CD4-positive, alpha-beta memory T cell (primary cell): ENCODE measurements around the gene RAD9B. TPM values are rescaled to one million over a fixed set of nuclear protein-coding genes. Genes with fewer than 3 reads are reported as not detected.
"Not testable (repeated sequence)": the region's sequence is repeated elsewhere in the genome, so short reads cannot be mapped to it uniquely, and the experiment has no call there.

Source experiments
- CTCF ChIA-PET: fragments of 350-600 bp; sonication (Branson Sonifier 250); formaldehyde crosslinking; loops from one replicate; lab custom pipeline; 2021; ENCODE audit warnings: inconsistent platforms; ENCODE audit not compliant: partially characterized antibody; lab: Charles Lee
- POLR2A ChIA-PET: fragments of 350-600 bp; sonication (Branson Sonifier 250); formaldehyde crosslinking; loops from one replicate; lab custom pipeline; 2021; ENCODE audit not compliant: partially characterized antibody; lab: Charles Lee
- DNase-seq, 5 donors: peaks; one replicate each; pipeline versions ENCODE4 v3.0.0 to v3.0.0-alpha.2; 2020 to 2022; ENCODE audit warnings: mixed read lengths in 1 of 5
- H3K27ac ChIP-seq: one replicate; pipeline ENCODE4 v1.7.0; 2013; ENCODE audit warnings: low read depth, low read length
- H3K27me3 ChIP-seq: 2 replicates; pipeline ENCODE4 v1.7.0; 2013; ENCODE audit warnings: mild to moderate bottlenecking, low read length, moderate library complexity; ENCODE audit not compliant: insufficient read depth
- H3K36me3 ChIP-seq: 2 replicates; pipeline ENCODE4 v1.7.0; 2013; ENCODE audit warnings: mild to moderate bottlenecking, low read length, moderate library complexity; ENCODE audit not compliant: insufficient read depth
- H3K4me1 ChIP-seq: 2 replicates; pipeline ENCODE4 v1.7.0; 2013; ENCODE audit warnings: mild to moderate bottlenecking, low read length, moderate library complexity; ENCODE audit not compliant: insufficient read depth
- H3K4me3 ChIP-seq, 2 donors: one replicate each; pipeline ENCODE4 v1.7.0; 2013; ENCODE audit warnings: low read length in 2 of 2, mild to moderate bottlenecking in 1 of 2
- H3K9me3 ChIP-seq, 2 donors: one replicate each; pipeline ENCODE4 v1.7.0; 2013; ENCODE audit warnings: low read length in 2 of 2, control low read depth in 1 of 2; ENCODE audit not compliant: control insufficient read depth in 1 of 2
- H3K27ac Mint-ChIP-seq, 7 donors: one replicate each; pipeline ENCODE4 v1.8.0; 2020 to 2021; ENCODE audit warnings: mixed read lengths in 7 of 7, mild to moderate bottlenecking in 6 of 7, inconsistent platforms in 3 of 7, moderate library complexity in 3 of 7
- H3K27me3 Mint-ChIP-seq, 2 donors: one replicate each; pipeline ENCODE4 v1.8.0; 2020 to 2021; ENCODE audit warnings: mixed read lengths in 2 of 2
- H3K36me3 Mint-ChIP-seq, 2 donors: one replicate each; pipeline ENCODE4 v1.8.0; 2020 to 2021; ENCODE audit warnings: mixed read lengths in 2 of 2, inconsistent platforms in 1 of 2, mild to moderate bottlenecking in 1 of 2
- H3K4me1 Mint-ChIP-seq, 4 donors: one replicate each; pipeline ENCODE4 v1.8.0; 2020 to 2021; ENCODE audit warnings: mixed read lengths in 4 of 4, mild to moderate bottlenecking in 1 of 4
- H3K4me3 Mint-ChIP-seq, 8 donors: one replicate each; pipeline ENCODE4 v1.8.0; 2020 to 2021; ENCODE audit warnings: mixed read lengths in 8 of 8, mild to moderate bottlenecking in 7 of 8, moderate library complexity in 6 of 8, inconsistent platforms in 3 of 8
- H3K9me3 Mint-ChIP-seq, 8 donors: one replicate each; pipeline ENCODE4 v1.8.0; 2020 to 2021; ENCODE audit warnings: mixed read lengths in 8 of 8, mild to moderate bottlenecking in 5 of 8, inconsistent platforms in 3 of 8, moderate library complexity in 1 of 8
- intact Hi-C: fragments of 100-400 bp; cut with micrococcal nuclease; formaldehyde crosslinking; loops from one replicate; pipeline ENCODE4 v1.15.1; 2023
- polyA plus RNA-seq, 2 donors: library from polyadenylated mRNA; unstranded; fragments of 300-500 nt; fragmentation: Illumina TruSeq; gene quantifications; one replicate each; pipeline ENCODE4 v1.2.3, GENCODE V29; 2021
- total RNA-seq, 2 experiments: library from RNA; stranded (reverse); gene quantifications; one replicate each; pipeline ENCODE4 v1.2.3, GENCODE V29; 2021

RAD9B gene
- total and polyA plus RNA-seq, 4 experiments from 2014 or later = 0.19 to 2.1 (median 0.86) TPM

DNA sequence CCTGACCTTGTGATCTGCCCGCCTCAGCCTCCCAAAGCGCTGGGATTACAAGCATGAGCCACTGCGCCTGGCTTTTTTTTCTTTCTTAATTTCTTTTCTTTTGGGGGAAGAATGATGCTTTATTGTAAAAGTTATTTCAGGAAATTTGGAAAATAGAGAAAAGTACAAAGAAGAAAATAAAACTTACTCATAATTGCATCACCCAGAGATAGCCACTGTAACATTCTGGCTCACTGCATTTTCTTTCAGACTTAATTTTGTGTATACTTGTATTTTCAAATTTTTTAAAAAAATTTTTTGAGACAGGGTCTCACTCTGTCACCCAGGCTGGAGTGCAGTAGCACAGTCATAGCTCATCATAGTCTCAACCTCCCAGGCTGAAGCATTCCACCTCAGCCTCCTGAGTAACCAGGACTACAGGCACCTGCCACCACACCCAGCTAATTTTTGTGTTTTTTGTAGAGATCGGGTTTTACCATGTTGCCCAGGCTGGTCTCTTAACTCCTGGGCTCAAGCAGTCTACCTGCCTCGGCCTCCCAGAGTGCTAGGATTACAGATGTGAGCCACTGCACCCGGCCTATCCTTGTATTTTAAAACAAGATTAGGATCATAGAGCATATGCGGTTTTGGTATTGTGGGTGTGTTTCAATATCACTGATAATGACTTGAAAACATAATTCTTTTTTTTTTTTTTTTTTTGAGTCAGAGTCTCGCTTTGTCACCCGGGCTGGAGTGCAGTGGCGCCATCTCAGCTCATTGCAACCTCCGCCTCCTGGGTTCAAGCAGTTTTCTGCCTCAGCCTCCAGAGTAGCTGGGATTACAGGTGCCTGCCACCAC is 19.0 kb downstream of the RAD9B start:
- intact Hi-C loops, H3K27ac ChIP-seq, H3K27me3 ChIP-seq, H3K36me3 ChIP-seq, H3K4me3 ChIP-seq, H3K36me3 Mint-ChIP-seq, H3K4me1 Mint-ChIP-seq, H3K9me3 Mint-ChIP-seq, H3K9me3 ChIP-seq, H3K27me3 Mint-ChIP-seq: not testable (repeated sequence)
- peak overlapping the region in 2 of 8 donors; percentile 39 to 57 for H3K4me3 Mint-ChIP-seq
- peak overlapping the region in 3 of 7 donors; percentile 43 to 64 (median 56) for H3K27ac Mint-ChIP-seq
- POLR2A ChIA-PET = interaction anchor here (0.6 kb wide), 1 partner anchor 883 kb away, joined by 3 read pairs; no protein-coding TSS in a partner anchor
- H3K4me1 ChIP-seq = peaks cover 13% of the 10 kb centered on the region
- DNase-seq = peak in 3 of 5 donors; percentile 9 to 27 (median 11)
- CTCF ChIA-PET = interaction anchor here (1.5 kb wide), 1 partner anchor 79 kb away, joined by 13 read pairs; no protein-coding TSS in a partner anchor

DNA sequence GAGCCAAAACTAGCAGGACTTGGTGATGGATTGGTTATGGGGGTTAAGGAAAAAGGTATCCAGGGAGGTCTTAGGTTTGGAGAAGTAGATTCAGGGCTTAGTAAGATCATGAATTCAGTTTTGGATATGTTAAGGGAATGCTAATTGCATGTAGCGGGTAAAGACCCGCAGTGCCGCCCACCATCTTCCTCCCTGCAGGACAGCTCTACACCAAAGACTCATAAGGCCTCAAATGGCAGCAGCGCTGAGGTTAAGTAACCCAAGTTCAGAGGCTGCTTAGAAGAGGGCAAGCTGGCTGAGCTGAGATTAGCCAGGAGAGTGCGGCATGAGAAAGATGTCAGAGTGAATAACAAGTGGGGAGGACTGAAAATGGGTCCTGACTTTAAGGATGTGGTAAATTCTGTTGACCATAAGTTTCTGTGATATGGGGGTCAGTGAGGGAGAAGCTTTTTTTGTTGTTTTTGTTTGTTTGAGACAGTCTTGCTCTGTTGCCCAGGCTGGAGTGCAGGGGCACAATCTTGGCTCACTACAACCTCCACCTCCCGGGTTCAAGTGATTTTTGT is 26.2 kb downstream of the RAD9B start:
- ChIA-PET CTCF (interaction anchor here (0.7 to 4.3 kb wide), 3 partner anchors 9 to 73 kb away, joined by 3 to 27 read pairs (median 3); no protein-coding TSS in a partner anchor), POLR2A (interaction anchor here (0.6 to 0.7 kb wide), 2 partner anchors 60 to 63 kb away, joined by 3 to 4 read pairs; partner anchors contain the start of genes FAM216A and GPN3)
- Histone ChIP-seq H3K27ac (no peak overlapping the region), H3K4me3 (no peak overlapping the region), H3K9me3 (no peaks in the 10 kb centered on the region), H3K27me3 (no peaks in the 10 kb centered on the region), H3K4me1 (no peaks in the 10 kb centered on the region), H3K36me3 (no peaks in the 10 kb centered on the region)
- H3K4me3 Mint-ChIP-seq = no peak overlapping the region
- H3K27ac Mint-ChIP-seq = peak overlapping the region in 3 of 7 donors; percentile 7 to 49 (median 19)
- H3K4me1 Mint-ChIP-seq = peaks cover 0 to 6% (median 3%) of the 10 kb centered on the region in 4 donors
- no peaks in the 10 kb centered on the region for H3K27me3 Mint-ChIP-seq
- peaks cover 24 to 29% of the 10 kb centered on the region in 2 donors for H3K36me3 Mint-ChIP-seq
- no peak for DNase-seq
- intact Hi-C loops = no loop called here
- H3K9me3 Mint-ChIP-seq = no peaks in the 10 kb centered on the region

DNA sequence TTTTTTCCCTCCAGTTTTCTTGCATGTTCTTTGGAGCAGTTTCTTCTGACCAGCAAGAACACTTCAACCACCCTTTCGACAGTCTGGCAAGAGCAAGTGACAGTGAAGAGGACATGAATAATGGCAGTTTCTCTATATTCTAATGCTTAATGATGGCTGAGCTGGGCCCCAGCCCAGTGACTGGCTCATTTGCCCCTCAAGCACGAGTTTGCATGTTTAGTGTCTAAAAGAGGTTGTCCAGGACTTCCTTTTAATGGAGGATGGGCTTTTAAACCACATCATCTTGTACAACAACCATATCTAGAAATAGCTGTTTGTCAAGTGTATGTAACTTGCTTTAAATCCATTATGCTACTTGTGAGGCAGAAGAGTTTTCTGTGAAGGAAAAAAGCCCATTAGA is 28.4 kb downstream of the RAD9B start:
- POLR2A ChIA-PET = interaction anchor here (1.1 kb wide), 1 partner anchor 28 kb away, joined by 4 read pairs; the partner anchor contains the start of gene RAD9B
- no peak overlapping the region for H3K4me3 ChIP-seq
- Mint-ChIP-seq H3K4me1 (peaks cover 1 to 6% (median 3%) of the 10 kb centered on the region in 4 donors), H3K27me3 (no peaks in the 10 kb centered on the region), H3K4me3 (no peak overlapping the region), H3K36me3 (peaks cover 30 to 40% of the 10 kb centered on the region in 2 donors), H3K27ac (peak overlapping the region in 1 of 7 donors; percentile 18), H3K9me3 (peaks cover 0 to 2% (median 0%) of the 10 kb centered on the region in 8 donors)
- CTCF ChIA-PET = no interaction called here
- peaks cover 4% of the 10 kb centered on the region for H3K36me3 ChIP-seq
- DNase-seq = no peak
- H3K27me3 ChIP-seq = no peaks in the 10 kb centered on the region
- no peaks in the 10 kb centered on the region for H3K4me1 ChIP-seq
- no peaks in the 10 kb centered on the region for H3K9me3 ChIP-seq
- intact Hi-C loops = no loop called here
- H3K27ac ChIP-seq = no peak overlapping the region

- H3K27ac ChIP-seq = no peak overlapping the region
- no peak for DNase-seq
- Mint-ChIP-seq H3K9me3 (peaks cover 0 to 2% (median 0%) of the 10 kb centered on the region in 8 donors), H3K4me3 (no peak overlapping the region), H3K4me1 (peaks cover 1 to 6% (median 3%) of the 10 kb centered on the region in 4 donors), H3K27ac (peak overlapping the region in 3 of 7 donors; percentile 1 to 28 (median 24)), H3K27me3 (no peaks in the 10 kb centered on the region), H3K36me3 (peaks cover 38 to 52% of the 10 kb centered on the region in 2 donors)
- intact Hi-C loops = no loop called here
- no peaks in the 10 kb centered on the region for H3K4me1 ChIP-seq
- no peak overlapping the region for H3K4me3 ChIP-seq
- H3K36me3 ChIP-seq = peaks cover 17% of the 10 kb centered on the region
- no peaks in the 10 kb centered on the region for H3K27me3 ChIP-seq
- CTCF ChIA-PET = interaction anchor here (1.1 to 3.9 kb wide), 2 partner anchors 20 to 70 kb away, joined by 7 to 25 read pairs; no protein-coding TSS in a partner anchor
- POLR2A ChIA-PET = interaction anchor here (1.6 kb wide), 1 partner anchor 20 kb away, joined by 3 read pairs; no protein-coding TSS in a partner anchor
- no peaks in the 10 kb centered on the region for H3K9me3 ChIP-seq
These were observed 29.7 kb downstream of the RAD9B start for GRCh38 chr12:110531741-110532333.

- POLR2A ChIA-PET = interaction anchor here (0.6 to 1.6 kb wide), 2 partner anchors 19 to 64 kb away, joined by 3 read pairs; partner anchors contain the start of gene FAM216A
- H3K27ac ChIP-seq = no peak overlapping the region
- H3K36me3 ChIP-seq = peaks cover 24% of the 10 kb centered on the region
These were observed 30.5 kb downstream of the RAD9B start for GRCh38 chr12:110532644-110533043.

DNA sequence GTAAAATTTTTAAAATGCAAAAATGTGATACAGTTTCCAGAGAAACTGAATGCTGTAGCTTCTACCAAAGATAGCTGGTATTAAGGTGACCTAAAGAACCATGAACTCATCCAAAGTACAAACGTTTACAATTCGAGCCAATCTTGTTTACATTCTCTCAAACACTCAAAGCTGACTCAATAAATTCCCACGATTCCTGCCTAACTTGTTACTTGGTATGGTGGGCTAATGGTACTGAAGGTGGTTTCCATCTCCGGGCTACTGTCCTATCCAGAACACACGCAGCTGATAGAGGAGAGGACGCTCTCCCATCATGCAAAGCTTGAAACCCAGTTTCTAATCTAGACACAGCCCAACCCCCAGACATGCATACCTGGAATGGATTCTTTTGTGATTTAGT is 31.5 kb downstream of the RAD9B start:
- H3K27ac Mint-ChIP-seq = peak overlapping the region in 2 of 7 donors; percentile 18 to 43
- Histone ChIP-seq H3K27me3 (no peaks in the 10 kb centered on the region), H3K36me3 (peaks cover 33% of the 10 kb centered on the region), H3K9me3 (no peaks in the 10 kb centered on the region), H3K27ac (no peak overlapping the region), H3K4me3 (no peak overlapping the region), H3K4me1 (no peaks in the 10 kb centered on the region)
- H3K4me1 Mint-ChIP-seq = peaks cover 0 to 6% (median 2%) of the 10 kb centered on the region in 4 donors
- no peak for DNase-seq
- peaks cover 0 to 2% (median 0%) of the 10 kb centered on the region in 8 donors for H3K9me3 Mint-ChIP-seq
- POLR2A ChIA-PET = interaction anchor here (1.1 kb wide), 1 partner anchor 8 kb away, joined by 3 read pairs; no protein-coding TSS in a partner anchor
- peaks cover 48 to 65% of the 10 kb centered on the region in 2 donors for H3K36me3 Mint-ChIP-seq
- intact Hi-C loops = no loop called here
- CTCF ChIA-PET = interaction anchor here (0.6 to 3.9 kb wide), 3 partner anchors 18 to 68 kb away, joined by 4 to 25 read pairs (median 4); no protein-coding TSS in a partner anchor
- H3K4me3 Mint-ChIP-seq = no peak overlapping the region
- no peaks in the 10 kb centered on the region for H3K27me3 Mint-ChIP-seq

More at GRCh38 chr12:110532644-110533043, 30.5 kb downstream of the RAD9B start:
- Histone ChIP-seq H3K9me3 (no peaks in the 10 kb centered on the region), H3K4me1 (no peaks in the 10 kb centered on the region), H3K27me3 (no peaks in the 10 kb centered on the region), H3K4me3 (no peak overlapping the region)
- intact Hi-C loops = no loop called here
- Mint-ChIP-seq H3K9me3 (peaks cover 0 to 2% (median 0%) of the 10 kb centered on the region in 8 donors), H3K36me3 (peaks cover 44 to 58% of the 10 kb centered on the region in 2 donors), H3K4me1 (peaks cover 1 to 6% (median 3%) of the 10 kb centered on the region in 4 donors), H3K27ac (no peak overlapping the region), H3K27me3 (no peaks in the 10 kb centered on the region), H3K4me3 (no peak overlapping the region)
- no peak for DNase-seq
- CTCF ChIA-PET = interaction anchor here (1.1 to 3.9 kb wide), 2 partner anchors 19 to 69 kb away, joined by 7 to 25 read pairs; no protein-coding TSS in a partner anchor
